PFSK-1 (cell line): Measurements from ENCODE around the gene ACLY.

Experiments
- FOXP2 ChIP-seq: optimal IDR thresholded peaks from 2 replicates; pipeline ENCODE3; 2011; ENCODE audit warnings: borderline replicate concordance, control low read depth, inconsistent platforms; ENCODE audit not compliant: insufficient read depth; ENCODE audit errors: extremely low read length, extremely low read depth
- POLR2AphosphoS5 ChIP-seq: IDR thresholded peaks from 2 replicates; pipeline ENCODE4 v1.6.1; 2012; ENCODE audit warnings: low read depth, mild to moderate bottlenecking, control low read depth, low read length, moderate library complexity
- SIN3A ChIP-seq: IDR thresholded peaks from 2 replicates; pipeline ENCODE4 v1.6.1; 2012; ENCODE audit warnings: mild to moderate bottlenecking, low read length, moderate library complexity, borderline replicate concordance; ENCODE audit not compliant: insufficient read depth
- TAF1 ChIP-seq: IDR thresholded peaks from 2 replicates; pipeline ENCODE4 v1.6.1; 2012; ENCODE audit warnings: low read length, control low read depth, borderline replicate concordance; ENCODE audit not compliant: insufficient read depth
- TF ChIP-seq, protein P1 (sequence below), 2 experiments: IDR thresholded peaks; 2 replicates each; pipeline versions ENCODE4 v1.6.1 to v1.8.0; 2011 to 2012; ENCODE audit warnings: low read depth in 2 of 2, low read length in 2 of 2, control low read depth in 1 of 2, inconsistent platforms in 1 of 2, mild to moderate bottlenecking in 1 of 2, moderate library complexity in 1 of 2; ENCODE audit not compliant: insufficient read depth in 1 of 2

ACLY gene

DNA sequence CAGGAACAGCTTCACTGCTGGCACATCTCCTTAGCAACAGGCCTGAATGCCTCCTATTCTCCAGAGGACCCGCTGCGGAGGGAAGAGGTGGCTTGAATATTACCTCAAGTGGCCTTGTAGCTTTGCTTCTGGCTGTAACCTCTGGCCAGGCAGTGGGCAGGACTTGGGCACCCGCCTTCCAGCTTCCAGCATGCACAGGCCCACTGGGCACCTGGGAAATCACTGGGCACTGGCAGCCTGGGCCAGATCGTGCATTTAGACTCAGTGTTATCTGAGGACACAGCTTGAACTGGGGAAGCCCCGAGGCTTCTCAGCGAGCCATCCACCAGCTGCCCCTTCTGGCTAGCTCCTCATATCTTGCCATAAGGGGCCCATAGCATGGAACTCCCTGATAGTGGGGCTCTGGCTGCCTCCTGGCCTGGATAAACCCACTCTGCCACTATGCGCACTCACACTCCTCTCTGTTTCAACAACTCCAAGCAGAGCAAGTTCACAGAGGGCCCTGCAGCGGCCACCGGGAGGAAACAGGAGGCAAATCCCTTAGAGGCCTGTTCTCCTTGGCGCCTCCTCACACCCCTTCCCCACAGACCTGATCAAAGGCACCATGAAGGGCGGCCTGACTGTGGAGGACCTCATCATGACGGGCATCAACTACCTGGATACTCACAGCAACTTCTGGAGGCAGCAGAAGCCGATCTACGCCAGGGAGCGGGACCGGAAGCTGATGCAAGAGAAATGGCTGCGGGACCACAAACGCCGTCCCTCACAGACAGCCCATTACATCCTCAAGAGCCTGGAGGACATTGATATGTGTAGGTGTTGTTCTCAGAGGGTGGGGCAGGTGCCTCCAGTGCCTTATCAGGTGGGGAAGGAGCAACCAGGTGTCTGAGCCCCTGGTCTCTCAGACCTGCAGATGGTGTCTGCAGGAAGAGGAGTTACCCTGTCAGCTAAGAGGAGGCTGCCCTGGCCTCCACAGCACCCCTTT, 19.5 kb upstream of the ACLY start:
- TF ChIP-seq FOXP2: no peak
- TF ChIP-seq SIN3A: no peak
- no peak for TF ChIP-seq TAF1
- TF ChIP-seq POLR2AphosphoS5: no peak
- TF ChIP-seq, protein P1, sequence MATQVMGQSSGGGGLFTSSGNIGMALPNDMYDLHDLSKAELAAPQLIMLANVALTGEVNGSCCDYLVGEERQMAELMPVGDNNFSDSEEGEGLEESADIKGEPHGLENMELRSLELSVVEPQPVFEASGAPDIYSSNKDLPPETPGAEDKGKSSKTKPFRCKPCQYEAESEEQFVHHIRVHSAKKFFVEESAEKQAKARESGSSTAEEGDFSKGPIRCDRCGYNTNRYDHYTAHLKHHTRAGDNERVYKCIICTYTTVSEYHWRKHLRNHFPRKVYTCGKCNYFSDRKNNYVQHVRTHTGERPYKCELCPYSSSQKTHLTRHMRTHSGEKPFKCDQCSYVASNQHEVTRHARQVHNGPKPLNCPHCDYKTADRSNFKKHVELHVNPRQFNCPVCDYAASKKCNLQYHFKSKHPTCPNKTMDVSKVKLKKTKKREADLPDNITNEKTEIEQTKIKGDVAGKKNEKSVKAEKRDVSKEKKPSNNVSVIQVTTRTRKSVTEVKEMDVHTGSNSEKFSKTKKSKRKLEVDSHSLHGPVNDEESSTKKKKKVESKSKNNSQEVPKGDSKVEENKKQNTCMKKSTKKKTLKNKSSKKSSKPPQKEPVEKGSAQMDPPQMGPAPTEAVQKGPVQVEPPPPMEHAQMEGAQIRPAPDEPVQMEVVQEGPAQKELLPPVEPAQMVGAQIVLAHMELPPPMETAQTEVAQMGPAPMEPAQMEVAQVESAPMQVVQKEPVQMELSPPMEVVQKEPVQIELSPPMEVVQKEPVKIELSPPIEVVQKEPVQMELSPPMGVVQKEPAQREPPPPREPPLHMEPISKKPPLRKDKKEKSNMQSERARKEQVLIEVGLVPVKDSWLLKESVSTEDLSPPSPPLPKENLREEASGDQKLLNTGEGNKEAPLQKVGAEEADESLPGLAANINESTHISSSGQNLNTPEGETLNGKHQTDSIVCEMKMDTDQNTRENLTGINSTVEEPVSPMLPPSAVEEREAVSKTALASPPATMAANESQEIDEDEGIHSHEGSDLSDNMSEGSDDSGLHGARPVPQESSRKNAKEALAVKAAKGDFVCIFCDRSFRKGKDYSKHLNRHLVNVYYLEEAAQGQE (IDR thresholded peaks at IDR 0.05; ENCODE audit: insufficient read depth in 1 of 2, low read depth in 2 of 2, low read length in 2 of 2): no peak

DNA sequence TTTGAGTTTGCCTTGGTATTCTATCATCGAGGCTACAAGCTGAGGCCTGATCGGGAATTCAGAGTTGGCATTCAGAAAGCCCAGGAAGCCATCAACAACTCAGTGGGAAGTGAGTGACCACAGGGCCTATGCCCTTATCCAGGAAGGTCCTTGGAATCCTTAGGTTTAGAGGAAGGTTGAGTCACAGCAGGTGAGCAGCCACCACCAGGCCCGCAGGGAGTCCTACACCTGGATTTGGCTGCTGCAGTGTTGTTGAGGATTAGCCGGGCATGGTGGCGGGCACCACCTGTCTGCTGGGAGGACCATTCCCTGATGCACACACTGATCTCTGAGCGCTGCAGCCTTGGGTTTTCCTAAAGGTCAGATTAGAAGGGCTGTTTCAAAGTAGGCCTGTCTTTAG, 16.9 kb upstream of the ACLY start:
- TF ChIP-seq SIN3A (no peak), FOXP2 (no peak), TAF1 (no peak), POLR2AphosphoS5 (no peak)
- TF ChIP-seq, protein P1 (IDR thresholded peaks at IDR 0.05; ENCODE audit: insufficient read depth in 1 of 2, low read depth in 2 of 2, low read length in 2 of 2): no peak

DNA sequence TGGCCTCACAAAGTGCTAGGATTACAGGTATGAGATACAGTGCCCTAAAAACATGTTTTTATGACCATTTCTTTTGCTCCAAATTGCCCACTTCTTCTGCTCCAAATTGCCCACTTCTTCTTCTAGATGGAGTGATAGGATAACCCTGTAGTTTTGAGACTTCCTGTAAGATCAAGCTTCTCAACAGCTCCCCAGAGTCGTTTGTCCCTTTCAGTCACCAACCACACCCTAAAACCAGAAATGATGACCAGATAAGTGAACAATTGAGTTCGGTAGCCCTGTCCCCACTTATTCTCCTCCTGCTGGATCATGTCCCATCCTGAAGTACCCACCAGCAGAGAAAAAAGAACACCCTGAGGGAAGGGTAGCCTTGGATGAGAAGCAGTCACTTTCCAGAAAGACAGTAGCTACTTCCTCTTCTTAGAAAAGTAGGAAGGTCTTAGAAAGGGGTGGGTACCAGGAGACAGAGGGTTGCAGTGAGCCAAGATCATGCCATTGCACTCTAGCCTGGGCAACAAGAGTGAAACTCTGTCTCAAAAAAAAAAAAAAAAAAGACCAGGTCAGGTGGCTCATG, 14.2 kb upstream of the ACLY start:
- TF ChIP-seq SIN3A (no peak), FOXP2 (no peak), TAF1 (no peak), POLR2AphosphoS5 (no peak)
- TF ChIP-seq, protein P1 (IDR thresholded peaks at IDR 0.05; ENCODE audit: insufficient read depth in 1 of 2, low read depth in 2 of 2, low read length in 2 of 2): no peak

DNA sequence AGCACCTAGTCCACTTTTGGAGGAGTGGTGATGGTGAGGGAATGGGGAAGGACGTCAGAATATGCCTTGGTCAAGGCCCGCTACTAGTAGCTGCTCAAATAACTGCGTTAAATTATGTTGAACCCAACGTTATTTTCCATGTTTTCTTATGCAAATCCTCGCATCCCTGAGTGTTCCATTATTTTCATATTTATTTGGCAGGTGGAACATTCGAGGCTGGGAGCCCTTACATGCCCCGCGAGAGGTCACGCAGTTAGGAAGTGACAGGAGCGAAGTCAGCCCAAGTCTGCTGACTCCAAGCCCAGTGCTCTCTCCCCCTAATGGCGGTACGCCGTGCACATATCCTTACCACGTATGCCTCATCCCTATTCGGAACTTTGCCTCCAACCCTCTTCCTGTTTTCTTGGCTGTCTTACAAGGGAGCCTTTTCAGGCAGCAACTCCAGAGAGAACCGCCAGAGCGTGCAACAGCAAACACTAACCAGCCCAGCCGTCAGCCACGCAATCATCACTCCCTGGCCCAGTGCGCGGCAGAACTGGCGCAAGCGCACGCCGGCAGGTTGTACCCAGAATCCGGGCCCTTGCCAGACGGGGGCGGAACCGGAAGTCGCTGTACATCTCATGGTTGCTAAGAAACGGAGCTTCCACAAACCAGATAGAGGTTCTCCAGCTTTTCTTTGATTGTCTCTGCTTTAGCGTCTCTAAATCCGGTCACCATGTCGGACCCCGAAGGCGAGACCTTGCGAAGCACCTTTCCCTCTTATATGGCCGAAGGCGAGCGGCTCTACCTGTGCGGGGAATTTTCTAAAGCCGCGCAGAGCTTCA, 11.5 kb upstream of the ACLY start, which contains the start of gene ODAD4:
ODAD4 (plus strand) TSS at position 609 of the 824 bp plus-strand sequence; CDS start at position 716, 107 bp downstream.
- peak; percentile 85; the same call in 1 of the 2 replicates for TF ChIP-seq SIN3A
- peak; percentile 84 for TF ChIP-seq POLR2AphosphoS5
- peak; percentile 83; the same call in 1 of the 2 replicates for TF ChIP-seq TAF1
- TF ChIP-seq FOXP2: peak; percentile 94
- TF ChIP-seq, protein P1 (IDR thresholded peaks at IDR 0.05; ENCODE audit: insufficient read depth in 1 of 2, low read depth in 2 of 2, low read length in 2 of 2): peak in 1 of 2 experiments; percentile 71; a peak in 2 of 4 replicates
